Thyroid gland (tissue), 4 donors: Measurements from ENCODE around the gene SMS.

Experiments used
- CTCF ChIP-seq, 6 experiments: fragments of 200-600 bp in 3 of 6; fragments of 450-650 bp in 3 of 6; sonication (generic) in 3 of 6; IDR thresholded peaks; one replicate each; pipeline ENCODE4 v1.5.1; 2016 to 2019; ENCODE audit warnings: antibody characterized with exemption in 6 of 6, mild to moderate bottlenecking in 2 of 6, inconsistent platforms in 1 of 6, moderate library complexity in 1 of 6
- POLR2A ChIP-seq, 2 donors: fragments of 450-650 bp; IDR thresholded peaks; one replicate each; pipeline ENCODE4 v1.6.1; 2017; ENCODE audit warnings: antibody characterized with exemption in 2 of 2, mild to moderate bottlenecking in 2 of 2, moderate library complexity in 1 of 2

- TF ChIP-seq CTCF (IDR thresholded peaks at IDR 0.05) (no peak), POLR2A (IDR thresholded peaks at IDR 0.05) (no peak)
These were observed 20.3 kb downstream of the SMS start for GRCh38 chrX:21960569-21961541.
